Stimulated activated CD8-positive, alpha-beta memory T cell treated with anti-CD3 and anti-CD28 coated beads, Interleukin-4, amount 100 ng/mL, for 48 hours (primary cell): ENCODE measurements around the gene SOX30.
A peak's percentile ranks its signal among the peaks of the same experiment; 100 is the strongest.
"Not testable (repeated sequence)": the region's sequence is repeated elsewhere in the genome, so short reads cannot be mapped to it uniquely, and the experiment has no call there.

Experiments
- DNase-seq: peaks from one replicate; pipeline ENCODE4 v3.0.0-alpha.2; 2020

SOX30 gene

DNA sequence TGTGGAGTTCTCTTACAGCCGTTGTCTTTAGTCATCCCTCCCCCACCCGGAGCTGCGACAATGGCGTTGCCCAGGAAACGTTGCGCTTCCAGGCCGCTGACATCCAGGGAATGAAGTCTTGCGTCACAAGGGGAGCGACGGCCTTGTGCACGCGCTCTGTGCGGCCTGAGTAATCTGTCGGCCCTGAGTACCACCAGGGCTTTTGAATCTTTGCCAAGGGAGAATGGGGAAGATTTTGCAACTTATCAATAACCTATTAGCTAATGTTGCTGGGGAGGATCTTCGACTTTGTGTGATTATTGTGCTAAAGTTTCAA, at the start of gene SOX30:
Gene SOX30 (minus strand): TSS at position 62 of the 316 bp plus-strand sequence. CDS start 360 bp downstream, outside the sequence.
- DNase-seq = no peak

DNA sequence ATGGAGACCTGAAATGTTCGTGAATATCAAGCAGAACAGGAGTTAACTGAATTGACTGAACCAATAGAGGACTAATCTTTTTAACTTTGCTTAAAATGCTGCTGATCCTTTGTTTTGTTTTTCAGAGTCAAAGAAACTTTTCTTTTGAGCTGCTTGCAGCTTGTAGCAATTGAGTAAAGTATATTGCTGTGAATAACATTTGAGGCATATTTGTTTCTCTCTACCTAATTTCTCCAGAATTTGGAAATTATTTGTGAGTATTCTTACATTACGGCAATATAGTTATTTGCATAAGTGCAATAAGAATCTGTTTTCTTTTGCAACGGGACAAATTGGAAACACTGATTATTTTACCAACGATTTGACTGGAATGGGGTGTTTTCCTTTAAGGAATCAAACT, 46.4 kb upstream of the SOX30 start:
- not testable (repeated sequence) for DNase-seq

DNA sequence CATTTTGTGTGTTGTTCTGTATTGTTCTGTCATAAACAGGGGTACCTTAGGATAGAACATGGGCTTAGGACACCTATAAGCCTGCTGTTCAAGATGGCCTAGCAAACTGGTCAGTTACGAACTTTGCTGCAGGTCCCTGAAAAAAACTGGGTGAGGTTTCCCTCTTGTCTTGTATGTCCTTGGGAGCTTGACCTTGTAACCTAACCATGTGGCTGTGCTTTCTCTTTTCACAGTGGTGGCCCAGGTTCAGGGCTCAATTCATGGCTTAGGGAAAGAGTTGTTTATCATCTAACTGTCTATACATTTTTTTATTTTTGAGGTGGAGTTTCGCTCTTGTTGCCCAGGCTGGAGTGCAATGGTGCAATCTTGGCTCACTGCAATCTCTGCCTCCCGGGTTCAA, 43.9 kb upstream of the SOX30 start:
- DNase-seq = not testable (repeated sequence)

DNA sequence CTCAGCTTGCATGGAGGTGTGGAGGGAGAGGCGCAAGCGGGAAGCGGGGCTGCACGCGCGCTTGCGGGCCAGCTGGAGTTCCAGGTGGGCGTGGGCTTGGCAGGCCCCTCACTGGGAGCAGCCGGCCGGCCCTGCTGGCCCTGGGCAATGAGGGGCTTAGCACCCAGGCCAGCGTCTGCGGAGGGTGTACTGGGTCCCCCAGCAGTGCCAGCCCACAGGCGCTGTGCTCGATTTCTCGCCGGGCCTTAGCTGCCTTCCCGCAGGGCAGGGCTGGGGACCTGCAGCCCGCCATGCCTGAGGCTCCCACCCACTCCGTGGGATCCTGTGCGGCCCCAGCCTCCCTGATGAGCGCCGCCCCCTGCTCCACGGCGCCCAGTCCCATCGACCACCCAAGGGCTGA, 41.6 kb upstream of the SOX30 start:
- not testable (repeated sequence) for DNase-seq

DNA sequence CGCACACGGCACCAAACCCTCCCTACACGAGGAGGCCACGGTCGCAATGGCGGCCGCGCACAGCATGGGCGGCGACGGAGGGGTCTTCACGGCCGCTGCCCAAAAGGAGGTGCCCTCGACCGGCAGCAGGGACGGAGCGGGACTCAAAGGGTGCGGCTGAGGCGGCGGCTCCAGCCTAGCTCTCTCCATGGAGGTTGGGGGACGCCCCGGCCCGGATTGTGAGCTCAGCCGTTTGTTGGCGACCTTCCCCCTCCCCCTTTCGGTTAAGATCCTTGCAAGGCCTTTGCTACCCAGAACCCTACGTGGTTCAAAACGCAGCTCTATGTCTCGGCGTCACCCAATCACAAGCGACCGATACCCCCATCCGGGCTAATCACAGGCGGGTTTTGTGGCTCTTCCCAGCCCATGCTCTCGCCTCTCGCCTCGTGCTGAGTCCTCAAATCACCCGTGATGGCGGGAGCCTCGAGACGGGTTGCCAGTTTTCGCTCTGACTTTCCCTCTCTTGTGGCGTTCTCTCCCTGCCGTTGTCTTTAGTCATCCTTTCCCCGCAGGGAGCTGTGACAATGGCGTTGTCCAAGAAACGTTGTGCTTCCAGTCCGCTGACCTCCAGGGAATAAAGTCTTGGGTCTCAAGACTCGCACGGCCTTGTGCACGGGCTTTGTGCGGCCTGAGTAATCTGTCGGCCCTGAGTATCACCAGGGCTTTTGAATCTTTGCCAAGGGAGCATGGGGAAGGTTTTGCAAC, 38.6 kb upstream of the SOX30 start:
- DNase-seq = no peak

DNA sequence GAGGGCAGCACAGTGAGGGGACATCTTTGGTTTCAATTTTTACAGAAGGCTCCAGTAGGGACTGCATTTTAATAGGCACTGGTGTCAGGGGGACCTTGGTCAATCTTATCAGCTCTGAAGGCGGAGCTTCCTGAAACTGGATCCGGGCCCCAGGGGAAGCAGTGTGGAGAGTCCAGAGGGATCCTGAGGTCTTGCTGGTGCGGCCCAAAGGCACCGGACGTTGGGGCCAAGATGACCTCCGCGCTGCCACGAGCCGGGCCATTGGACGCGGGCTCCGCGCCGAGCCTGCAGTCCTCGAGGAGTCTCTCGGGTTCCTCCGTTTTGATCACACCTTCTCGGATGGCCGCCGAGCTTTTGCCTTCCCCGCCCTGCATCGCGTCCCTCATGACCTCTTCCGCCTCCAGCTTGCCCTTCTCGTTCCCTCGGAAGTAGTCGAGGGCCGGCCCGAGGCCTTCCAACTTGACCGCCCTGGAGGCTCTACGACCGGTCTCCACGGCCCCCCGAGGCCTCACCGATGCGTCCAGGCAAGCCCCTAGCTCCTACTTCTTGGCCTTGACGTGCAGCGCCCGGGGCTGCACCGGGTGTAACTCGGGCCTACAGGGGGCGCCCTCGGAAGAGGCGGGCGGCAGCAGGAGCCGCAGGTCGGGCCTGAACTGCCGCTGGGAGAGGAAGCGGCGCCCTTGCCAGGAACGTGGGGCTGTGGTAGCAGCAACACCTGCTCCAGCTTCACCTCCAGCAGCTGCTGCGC, 37.9 kb upstream of the SOX30 start:
- DNase-seq = peak; percentile 54

DNA sequence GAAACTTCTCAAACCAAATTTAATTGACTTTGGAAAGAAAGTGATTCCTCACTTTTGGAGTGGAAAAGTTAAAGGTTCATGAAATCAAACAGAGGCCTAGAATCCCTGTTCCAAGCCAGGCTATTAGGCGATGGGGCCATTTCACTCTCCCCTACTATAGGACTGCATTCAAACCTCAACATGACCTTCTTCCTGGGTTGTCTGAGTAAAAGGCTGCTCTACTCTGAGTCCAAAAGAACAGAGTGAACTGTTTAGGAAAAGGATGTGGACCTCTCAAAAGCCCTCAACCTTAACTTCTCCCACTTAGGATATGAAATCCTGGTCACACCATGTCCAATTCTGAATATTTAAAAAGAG, 34.9 kb upstream of the SOX30 start:
- no peak for DNase-seq

DNA sequence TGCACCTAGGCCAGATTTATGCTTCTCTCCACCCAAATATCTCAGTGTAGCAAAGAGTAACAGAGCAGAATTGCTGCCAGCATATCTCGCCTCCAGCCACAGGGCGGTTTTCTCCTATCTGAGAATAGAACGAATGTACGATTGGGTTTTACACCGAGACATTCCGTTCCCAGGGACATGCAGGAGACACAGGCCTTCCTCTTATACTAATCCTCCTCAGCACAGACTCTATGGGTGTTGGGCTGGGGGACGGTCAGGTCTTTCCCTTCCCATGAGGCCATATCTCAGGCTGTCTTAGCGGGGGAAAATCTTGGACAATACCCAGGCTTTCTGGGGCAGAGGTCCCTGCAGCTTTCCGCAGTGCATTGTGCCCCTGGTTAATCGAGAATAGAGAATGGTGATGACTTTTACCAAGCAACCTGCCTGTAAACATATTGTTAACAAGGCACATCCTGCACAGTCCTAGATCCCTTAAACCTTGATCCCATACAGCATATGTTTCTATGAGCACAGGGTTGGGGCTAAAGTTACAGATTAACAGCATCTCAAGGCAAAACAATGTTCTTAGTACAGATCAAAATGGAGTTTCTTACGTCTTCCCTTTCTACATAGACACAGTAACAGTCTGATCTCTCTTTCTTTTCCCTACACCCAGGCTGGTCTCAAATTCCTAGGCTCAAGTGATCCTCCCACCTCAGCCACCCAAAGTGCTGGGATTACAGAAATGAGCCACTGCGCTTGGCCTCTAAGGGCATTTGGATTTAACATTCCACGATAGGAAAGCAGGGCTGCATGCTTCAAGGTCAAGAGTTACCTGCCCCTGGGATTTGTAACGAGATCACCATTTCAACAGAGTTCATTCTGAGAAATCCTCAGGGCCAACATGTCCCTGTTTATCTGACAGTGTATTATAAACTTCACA, 34.3 kb upstream of the SOX30 start:
- not testable (repeated sequence) for DNase-seq

DNA sequence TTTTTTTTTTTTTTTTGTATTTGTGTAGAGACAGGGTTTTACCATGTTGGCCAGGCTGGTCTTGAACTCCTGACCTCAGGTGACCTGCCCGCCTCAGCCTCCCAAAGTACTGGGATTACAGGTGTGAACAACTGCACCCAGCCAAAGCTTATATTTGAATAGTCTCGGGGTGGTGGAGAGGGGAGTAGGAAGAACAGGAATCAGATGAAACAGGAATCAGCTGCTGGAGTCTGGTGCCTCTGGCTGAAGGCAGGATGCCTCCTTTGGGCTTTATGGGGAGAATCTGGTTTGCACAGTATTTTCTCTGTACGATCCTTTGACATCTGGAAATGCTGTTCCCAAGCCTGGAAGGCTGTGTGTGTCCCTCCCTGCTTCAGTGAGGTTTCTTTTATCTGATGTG, 30.0 kb upstream of the SOX30 start:
- DNase-seq = no peak

DNA sequence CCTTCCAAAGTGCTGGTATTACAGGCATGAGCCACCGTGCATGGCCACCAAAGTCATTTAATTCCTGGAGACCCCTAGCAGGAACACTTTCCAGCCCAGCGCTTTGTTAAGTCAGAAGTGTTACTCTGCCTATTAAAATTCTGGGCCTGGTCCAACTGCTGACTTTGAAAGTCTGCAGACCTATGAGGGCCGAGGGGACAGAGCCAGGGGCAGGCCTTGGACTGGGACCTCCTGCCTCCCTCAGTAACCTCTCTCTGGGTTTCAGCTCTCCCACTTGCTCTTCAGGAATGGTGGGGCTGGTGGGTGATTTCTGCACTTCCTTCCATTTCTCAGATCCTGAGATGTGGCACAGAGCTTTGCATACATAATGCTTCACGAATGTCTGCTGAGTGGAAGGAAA, 28.8 kb upstream of the SOX30 start:
- no peak for DNase-seq

DNA sequence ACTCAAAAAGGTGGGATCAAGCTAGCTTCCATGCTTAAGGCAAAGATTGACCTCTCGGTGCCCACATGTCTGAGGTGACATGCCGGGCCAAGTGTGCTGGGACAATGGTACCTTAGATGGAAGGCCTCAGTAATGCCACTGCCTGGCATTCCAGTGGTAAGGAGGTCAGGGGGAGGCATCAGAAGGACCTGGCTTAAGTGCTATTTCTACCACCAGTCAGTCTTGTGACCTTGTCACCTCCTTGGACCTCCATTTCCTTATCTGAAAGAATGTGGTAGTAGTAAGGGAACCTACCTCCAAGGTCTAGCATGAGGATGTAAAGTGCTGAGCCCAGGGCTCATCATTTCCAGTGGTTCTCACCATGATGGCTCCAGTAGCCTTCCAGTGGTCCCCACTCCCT, 28.0 kb upstream of the SOX30 start:
- no peak for DNase-seq

DNA sequence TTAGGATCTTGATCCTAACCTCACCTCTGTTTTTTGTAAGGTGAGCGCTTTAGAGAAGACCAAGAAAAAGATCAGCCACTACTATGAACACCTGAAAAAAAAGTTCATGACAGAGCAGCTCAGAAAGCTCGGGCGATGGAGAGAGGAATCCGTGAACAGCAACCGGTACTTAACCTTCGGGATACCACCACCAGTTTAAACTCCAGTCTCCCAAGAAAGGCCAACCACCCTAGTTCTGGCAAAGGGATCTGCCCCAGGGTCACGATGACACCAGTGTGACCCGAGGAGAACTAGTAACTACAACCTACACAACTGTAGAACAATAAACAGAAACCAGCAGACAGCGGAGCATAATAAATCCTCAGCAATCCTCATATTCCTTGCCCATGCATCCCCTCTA, 27.6 kb upstream of the SOX30 start:
- DNase-seq = no peak

DNA sequence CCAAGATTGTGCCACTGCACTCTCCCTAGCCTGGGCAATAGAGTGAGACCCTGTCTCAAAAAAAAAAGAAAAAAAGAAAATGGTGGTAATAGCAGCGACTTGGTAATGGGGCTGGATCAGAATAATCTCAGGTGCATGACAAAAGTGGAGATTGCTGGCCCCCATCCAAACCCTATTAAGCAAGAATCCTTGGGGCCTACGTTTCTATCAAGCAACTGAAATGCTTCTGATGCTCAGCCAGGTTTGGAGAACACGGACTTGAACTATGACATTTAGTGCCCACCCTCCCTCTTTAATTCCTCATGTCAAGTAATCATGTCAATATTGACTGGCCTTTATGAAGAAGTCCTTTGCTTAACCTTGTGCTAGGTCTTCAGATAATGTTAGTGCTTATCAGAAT, 25.7 kb upstream of the SOX30 start:
- no peak for DNase-seq

DNA sequence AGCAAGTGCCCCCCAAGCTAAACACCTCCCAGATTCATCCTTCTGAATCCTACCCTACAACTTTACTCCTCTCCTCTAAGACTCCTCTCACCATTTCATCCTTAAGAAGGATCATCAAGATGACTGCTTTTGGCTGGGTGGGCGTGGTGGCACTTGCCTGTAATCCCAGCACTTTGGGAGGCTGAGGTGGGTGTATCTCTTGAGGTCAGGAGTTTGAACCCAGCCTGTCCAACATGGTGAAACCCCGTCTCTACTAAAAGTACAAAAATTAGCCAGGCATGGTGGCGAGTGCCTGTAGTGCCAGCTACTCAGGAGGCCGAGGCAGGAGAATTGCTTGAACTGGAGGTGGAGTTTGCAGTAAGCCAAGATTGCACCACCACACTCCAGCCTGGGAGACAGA, 22.1 kb upstream of the SOX30 start:
- DNase-seq = not testable (repeated sequence)

DNA sequence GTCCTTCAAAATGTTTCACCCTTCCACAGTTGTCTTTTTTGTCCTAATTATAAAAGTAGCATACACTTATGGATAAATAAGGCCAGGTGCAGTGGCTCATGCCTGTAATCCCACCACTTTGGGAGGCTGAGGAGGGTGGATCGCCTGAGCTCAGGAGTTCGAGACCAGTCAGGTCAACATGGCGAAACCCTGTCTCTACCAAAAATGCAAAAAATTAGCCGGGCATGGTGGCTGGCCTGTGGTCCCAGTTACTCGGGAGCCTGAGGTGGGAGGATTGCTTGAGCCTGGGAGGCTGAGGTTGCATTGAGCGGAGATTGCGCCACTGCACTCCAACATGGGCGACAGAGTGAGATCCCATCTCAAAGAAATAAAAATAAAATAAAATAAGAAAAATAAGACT, 20.7 kb upstream of the SOX30 start:
- no peak for DNase-seq

DNA sequence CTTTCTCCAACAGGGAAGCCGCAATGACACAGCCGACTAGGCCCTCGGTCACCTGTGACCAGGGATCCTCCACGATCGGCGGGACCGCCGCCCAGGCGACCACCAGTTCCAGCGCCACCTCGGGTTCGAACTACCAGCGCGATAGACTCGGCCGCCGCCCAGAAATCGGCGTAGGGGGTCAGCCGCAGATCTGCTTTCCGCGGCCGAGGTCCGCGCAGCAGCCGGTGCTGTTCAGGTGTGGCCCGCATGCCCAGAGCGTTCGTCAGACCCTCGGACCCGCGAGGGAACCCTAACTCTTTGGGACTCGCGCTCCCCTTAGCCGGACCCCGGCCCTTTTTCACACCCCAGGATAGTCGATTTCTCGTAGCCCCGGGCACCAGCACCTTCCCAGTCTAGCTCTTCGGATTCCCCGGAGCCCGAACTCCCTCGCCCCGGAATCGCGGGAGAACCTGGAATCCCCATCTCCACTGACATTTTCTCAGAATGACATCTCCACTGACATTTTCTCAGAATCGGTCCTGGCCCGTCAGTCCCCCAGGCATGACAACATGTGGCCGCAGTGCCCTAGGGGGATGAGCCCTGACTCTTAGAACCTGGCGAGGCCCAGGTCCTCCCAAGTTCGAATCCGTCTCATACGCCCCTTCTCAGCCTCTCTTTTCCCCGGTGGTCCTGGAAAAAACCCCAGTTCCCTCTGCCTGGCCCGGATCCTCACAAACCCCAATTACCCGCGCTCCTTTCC, 19.5 kb upstream of the SOX30 start:
- no peak for DNase-seq

DNA sequence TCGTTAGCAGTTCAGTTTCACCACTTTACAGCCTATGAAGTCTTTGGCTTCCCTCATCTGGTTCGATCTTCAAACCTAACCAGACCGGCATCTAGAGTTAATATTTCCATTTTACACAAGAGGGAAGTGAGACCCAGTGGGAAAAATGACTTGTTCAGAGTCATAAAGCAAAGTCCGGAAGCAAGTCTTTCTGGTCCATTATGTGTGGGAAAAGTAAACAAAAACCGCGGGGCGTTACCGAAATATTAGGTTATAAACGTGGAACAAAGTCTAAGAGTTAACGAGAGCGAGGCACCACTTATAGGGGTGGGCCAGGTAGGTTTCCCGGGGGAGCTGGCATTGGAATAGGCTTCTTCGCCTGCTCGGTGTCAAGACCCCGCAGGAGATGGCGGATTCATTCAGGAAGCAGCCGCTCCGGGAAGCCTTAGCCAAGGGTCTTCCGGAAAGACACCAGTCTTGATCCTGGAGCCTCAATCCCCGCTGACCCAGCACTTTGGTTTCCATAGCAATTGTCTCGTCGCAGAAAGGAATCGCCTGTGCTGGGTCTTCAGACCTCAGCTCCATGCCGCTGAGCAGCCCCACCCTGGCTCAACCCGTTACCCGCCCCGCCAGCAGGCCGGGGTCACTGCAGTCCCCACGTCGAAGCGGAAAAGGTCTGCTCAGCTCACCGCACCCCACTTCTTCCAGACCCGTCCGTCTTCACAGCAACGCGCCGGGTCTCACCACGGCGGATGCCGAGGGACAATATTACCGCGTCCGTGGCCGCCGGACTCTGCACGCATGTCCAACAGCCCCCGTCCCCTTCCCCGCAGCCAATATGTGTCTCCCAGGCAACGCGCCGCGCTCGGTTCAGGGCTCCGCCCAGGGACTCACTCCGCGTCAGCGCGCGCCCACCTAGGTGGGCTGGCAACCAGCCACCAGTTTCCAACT, 18.7 kb upstream of the SOX30 start, which contains the start of gene C5orf52:
Gene C5orf52 (plus strand): TSS at position 872 of the 930 bp plus-strand sequence. CDS start 82 bp downstream, outside the sequence.
- DNase-seq = peak; percentile 48

DNA sequence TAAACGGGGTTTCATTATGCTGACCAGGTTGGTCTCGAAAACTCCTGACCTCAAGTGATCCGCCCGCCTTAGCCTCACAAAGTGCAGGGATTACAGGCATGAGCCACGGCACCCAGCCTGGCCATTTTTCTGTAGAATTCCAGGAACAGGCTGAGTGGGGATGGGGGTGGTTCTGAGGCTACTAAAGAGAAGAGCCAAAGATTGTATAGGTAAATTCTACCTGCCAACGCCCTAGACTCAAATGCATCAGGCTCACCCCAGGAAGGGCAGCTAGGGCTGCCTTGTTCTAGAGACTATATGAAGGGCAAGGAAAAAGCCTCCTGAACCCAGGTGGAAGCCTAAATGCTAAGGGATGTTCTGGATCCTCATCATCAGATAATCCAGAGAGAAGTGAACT, 17.5 kb upstream of the SOX30 start:
- DNase-seq = no peak

DNA sequence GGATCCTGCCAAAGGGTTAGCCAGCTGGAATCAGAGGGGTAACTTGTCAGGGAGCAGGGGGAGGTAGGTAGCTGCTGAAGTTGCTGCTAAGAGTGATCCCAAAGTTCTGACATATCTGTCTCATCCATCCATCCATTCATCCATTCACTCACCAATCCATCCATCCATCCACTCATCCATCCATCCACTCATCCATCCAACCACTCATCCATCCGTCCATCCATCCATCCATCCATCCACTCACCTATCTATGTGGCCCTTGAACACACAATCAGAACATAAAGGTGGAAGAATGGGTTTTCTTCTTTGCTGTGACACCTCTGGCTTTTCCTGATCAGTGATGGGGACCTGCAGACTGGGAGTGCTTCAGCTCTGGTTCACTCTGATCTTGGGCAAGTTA, 16.1 kb upstream of the SOX30 start:
- no peak for DNase-seq

DNA sequence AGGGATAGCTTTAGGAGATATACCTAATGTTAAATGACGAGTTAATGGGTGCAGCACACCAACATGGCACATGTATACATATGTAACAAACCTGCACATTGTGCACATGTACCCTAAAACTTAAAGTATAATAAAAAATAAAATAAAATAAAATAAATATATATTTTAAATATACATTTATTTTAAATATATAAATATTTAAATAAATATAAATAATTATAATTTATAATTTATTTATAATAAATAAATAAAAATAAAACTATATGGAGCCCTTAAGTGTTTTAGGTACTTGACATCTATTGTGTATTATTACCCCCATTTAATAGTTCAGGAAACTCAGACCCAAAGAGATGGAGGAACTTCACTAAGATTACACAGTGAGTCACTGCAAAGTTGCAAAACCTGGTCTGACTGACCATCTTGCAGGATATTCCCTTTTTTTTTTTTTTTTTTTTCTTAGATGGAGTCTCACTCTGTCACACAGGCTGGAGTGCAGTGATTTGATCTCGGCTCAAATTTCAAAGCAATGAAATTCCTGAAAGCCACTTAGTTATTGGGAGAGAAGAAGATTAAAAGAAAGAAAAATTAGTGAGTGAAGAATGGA, 13.3 kb upstream of the SOX30 start:
- no peak for DNase-seq
